Neutrophil (primary cell): ENCODE results near the gene ESPNL.

Experiments used
- H3K27ac ChIP-seq: fragments of 200-600 bp; sonication (generic); 2 replicates; pipeline ENCODE4 v1.5.1; 2016; ENCODE audit warnings: mild to moderate bottlenecking, moderate library complexity
- H3K27me3 ChIP-seq: fragments of 200-600 bp; sonication (generic); 2 replicates; pipeline ENCODE4 v1.6.0; 2016; ENCODE audit warnings: mild to moderate bottlenecking
- H3K36me3 ChIP-seq: fragments of 200-600 bp; sonication (generic); 2 replicates; pipeline ENCODE4 v1.5.1; 2017
- H3K4me1 ChIP-seq, 2 experiments: fragments of 200-600 bp in 1 of 2; sonication (generic) in 1 of 2; 1 replicate in 1 of 2; 2 replicates in 1 of 2; pipeline versions ENCODE4 v1.5.1 to v1.6.1; 2013 to 2016; ENCODE audit warnings: low read depth in 1 of 2, low read length in 1 of 2, mild to moderate bottlenecking in 1 of 2, moderate library complexity in 1 of 2; ENCODE audit not compliant: control insufficient read depth in 1 of 2, insufficient read depth in 1 of 2
- H3K4me3 ChIP-seq, 2 experiments: fragments of 200-600 bp in 1 of 2; sonication (generic) in 1 of 2; 1 replicate in 1 of 2; 2 replicates in 1 of 2; pipeline ENCODE4 v1.5.1; 2013 to 2016; ENCODE audit warnings: low read depth in 1 of 2, low read length in 1 of 2, mild to moderate bottlenecking in 1 of 2, moderate library complexity in 1 of 2
- H3K9me3 ChIP-seq: fragments of 200-600 bp; sonication (generic); 2 replicates; pipeline ENCODE4 v1.5.1; 2016
- TF ChIP-seq, protein P1 (sequence below): fragments of 200-600 bp; sonication (generic); IDR thresholded peaks from 2 replicates; pipeline ENCODE4 v1.5.1; 2016; ENCODE audit warnings: antibody characterized with exemption

ESPNL gene

DNA sequence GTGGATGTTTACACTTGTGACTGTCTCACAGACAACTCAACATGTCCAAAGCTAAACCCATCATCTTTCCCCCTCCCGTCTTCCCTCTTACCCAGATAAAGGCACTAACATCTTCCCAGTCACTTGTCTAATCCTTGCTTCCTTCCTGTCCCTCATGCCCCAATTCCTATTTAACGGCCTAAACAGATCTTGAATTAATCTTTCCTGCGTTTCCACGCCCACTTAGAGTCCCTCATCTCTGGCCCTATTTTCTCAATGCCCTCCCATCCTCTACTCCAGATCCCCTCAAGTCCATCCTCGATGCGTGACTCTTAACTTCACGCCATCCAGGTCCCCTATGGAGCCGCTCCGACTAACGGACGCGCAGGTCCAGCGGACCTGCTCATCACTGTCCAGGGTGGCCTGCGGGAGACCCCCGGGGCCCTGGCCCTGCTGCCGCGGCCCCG lies 40.0 kb upstream of the ESPNL start:
- Histone ChIP-seq H3K4me3 (peak overlapping the region; percentile 75 to 86), H3K36me3 (no peaks in the 10 kb centered on the region), H3K9me3 (no peaks in the 10 kb centered on the region), H3K27me3 (peaks cover 35% of the 10 kb centered on the region), H3K27ac (peak overlapping the region; percentile 83), H3K4me1 (peaks cover 17 to 19% of the 10 kb centered on the region in 2 experiments)
- TF ChIP-seq, protein P1, sequence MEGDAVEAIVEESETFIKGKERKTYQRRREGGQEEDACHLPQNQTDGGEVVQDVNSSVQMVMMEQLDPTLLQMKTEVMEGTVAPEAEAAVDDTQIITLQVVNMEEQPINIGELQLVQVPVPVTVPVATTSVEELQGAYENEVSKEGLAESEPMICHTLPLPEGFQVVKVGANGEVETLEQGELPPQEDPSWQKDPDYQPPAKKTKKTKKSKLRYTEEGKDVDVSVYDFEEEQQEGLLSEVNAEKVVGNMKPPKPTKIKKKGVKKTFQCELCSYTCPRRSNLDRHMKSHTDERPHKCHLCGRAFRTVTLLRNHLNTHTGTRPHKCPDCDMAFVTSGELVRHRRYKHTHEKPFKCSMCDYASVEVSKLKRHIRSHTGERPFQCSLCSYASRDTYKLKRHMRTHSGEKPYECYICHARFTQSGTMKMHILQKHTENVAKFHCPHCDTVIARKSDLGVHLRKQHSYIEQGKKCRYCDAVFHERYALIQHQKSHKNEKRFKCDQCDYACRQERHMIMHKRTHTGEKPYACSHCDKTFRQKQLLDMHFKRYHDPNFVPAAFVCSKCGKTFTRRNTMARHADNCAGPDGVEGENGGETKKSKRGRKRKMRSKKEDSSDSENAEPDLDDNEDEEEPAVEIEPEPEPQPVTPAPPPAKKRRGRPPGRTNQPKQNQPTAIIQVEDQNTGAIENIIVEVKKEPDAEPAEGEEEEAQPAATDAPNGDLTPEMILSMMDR, result no peak

DNA sequence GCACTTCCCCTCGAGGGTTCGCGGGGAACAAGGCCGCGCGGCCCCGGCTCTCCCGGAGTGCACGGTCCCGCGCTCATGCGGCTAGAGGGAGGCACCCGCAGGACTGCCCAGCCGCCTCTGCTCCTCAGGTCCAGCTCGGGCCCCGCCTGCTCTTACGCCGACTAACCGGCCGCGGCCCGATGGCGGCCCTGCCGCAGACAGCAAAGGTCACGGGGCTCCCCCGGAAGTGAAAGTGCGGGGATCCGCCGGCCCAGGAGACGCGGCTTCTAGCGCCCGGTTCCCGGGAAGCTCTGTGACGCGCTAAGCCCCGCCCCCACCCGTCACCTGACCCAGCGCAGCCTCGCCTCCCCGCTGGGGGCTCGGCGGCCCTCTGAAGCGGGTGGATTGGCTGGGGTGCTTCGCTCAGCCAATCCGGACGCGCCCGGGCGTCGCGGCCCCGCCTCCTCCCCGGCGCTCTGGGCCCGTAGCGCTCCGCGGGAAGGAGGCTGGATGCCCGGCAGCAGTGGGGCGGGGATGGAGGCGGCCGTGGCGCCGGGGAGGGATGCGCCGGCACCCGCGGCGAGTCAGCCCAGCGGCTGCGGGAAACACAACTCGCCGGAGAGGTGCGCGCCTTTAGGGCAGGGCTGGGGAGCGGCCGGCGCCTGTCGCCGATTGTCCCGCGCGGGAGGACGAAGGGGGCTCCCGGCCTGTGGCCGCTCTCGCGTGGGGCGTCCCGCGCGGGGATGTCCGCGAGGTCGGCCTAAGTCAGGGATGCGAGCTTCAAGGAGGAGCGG lies 39.4 kb upstream of the ESPNL start, which contains the start of gene SCLY:
SCLY (plus strand) TSS at position 460 of the 773 bp plus-strand sequence; CDS start at position 514, 54 bp downstream.
- peak within 1 kb of the TSS; percentile 75 to 86 for H3K4me3 ChIP-seq
- TF ChIP-seq, protein P1, result peak; percentile 60

DNA sequence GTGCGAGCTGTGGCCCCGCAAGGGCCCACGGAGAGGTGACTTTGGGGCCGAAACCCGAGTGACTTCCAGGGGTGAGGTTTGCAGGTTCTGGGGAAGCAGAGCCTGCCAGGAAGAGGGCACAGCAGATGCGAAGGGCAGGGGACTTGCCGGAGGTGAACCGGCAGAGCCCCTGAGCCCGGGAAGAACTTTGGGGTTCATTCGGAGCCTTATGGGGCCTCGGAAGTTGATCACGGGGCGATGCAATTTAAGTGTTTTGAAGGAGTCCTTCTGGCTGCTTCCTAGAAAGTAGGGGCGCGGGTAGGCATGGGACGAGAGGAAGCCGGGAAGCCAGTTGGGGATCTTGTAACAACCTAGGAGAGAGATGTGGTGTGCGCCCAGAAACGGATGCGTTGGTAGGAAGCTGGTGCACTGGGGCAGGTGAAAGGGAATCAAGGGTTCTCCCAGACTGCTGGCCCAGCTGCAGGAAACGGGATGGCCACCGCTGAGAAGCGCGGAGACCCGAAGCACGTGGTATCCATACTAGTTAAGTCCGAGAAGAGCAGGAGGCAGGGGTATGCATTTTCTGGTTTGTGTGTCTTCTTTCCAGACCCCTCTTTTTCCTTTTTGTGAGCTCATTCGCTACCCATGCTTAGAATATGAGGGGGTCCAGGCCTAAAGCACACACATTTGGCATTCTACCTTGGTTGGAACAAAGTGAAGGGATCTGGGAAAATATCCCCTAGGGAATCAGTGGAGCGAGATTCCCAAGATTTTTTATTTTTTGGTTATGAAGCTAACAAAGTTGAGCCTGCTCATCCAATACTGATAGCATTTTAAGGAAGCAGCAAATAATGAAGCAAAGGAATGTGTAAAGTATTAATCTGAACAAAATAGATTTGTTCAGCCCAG lies 38.6 kb upstream of the ESPNL start:
- Histone ChIP-seq H3K36me3 (no peaks in the 10 kb centered on the region), H3K27ac (peak overlapping the region; percentile 83), H3K4me1 (peaks cover 17 to 19% of the 10 kb centered on the region in 2 experiments), H3K4me3 (peak overlapping the region; percentile 75 to 86), H3K27me3 (peaks cover 22% of the 10 kb centered on the region), H3K9me3 (no peaks in the 10 kb centered on the region)
- TF ChIP-seq, protein P1, result no peak

More for the DNA sequence above, 39.4 kb upstream of the ESPNL start, which contains the start of gene SCLY:
- Histone ChIP-seq H3K4me1 (peaks cover 17 to 19% of the 10 kb centered on the region in 2 experiments), H3K27ac (peak within 1 kb of the TSS; percentile 83), H3K36me3 (no peaks in the 10 kb centered on the region), H3K27me3 (peaks cover 30% of the 10 kb centered on the region), H3K9me3 (no peaks in the 10 kb centered on the region)

DNA sequence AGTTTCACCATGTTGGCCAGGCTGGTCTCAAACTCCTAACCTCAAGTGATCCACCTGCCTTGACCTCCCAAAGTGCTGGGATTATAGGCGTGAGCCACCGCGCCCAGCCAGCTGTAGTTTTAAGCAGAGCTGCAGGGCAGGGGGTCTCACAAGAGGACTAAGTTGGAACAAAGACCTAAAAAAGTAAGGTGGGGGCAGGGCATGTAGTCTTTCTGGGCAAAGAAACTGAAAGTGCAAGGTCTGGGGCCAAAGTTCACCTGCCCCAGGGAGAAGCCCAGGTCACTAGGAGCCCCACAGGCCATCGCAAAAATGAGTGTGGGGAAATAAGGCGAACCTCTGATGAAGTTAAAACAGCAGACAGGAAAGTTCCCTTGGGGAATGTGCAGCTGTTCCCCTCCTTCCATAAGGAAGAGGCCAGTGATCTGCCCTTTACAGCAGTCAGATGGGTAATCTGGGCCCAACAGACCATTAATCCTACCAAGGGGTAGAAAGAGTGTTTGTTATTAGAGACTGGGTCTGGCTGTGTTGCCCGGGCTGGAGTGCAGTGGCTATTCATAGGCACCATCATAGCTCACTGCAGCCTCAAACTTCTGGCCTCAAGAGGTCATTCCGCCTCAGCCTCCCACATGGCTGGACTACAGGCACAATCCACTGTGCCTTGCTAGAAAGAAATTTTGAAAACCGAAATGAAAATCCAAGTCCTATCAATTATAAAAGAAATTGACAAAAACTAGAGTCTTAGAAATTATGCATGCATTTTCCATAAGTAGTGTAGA lies 36.5 kb upstream of the ESPNL start:
- Histone ChIP-seq H3K4me1 (peaks cover 17 to 19% of the 10 kb centered on the region in 2 experiments), H3K27me3 (peaks cover 2% of the 10 kb centered on the region), H3K27ac (no peak overlapping the region), H3K4me3 (no peak overlapping the region), H3K36me3 (no peaks in the 10 kb centered on the region), H3K9me3 (no peaks in the 10 kb centered on the region)
- TF ChIP-seq, protein P1, result no peak

DNA sequence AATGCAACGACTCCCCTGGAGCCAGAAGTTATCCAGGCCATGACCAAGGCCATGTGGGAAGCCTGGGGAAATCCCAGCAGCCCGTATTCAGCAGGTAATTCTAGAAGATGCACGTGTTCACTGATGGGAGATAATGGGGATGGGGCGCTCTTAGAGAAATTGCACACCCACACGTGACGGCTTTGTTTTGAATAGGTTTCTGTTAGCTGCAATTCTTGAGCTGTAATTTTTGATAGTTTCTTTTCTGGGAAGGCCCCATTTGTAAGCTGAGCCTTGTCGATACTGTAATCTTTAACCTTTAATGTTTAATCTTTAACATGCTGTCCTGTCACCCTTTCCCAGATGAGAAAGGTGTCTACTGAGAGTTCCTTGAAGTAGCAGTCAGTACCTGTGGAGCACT lies 35.8 kb upstream of the ESPNL start:
- no peaks in the 10 kb centered on the region for H3K27me3 ChIP-seq
- TF ChIP-seq, protein P1, result no peak
- H3K36me3 ChIP-seq, result peaks cover 2% of the 10 kb centered on the region
- no peaks in the 10 kb centered on the region for H3K9me3 ChIP-seq
- no peak overlapping the region for H3K4me3 ChIP-seq
- no peak overlapping the region for H3K27ac ChIP-seq
- peaks cover 17 to 21% of the 10 kb centered on the region in 2 experiments for H3K4me1 ChIP-seq
